ENCODE results near the gene DENND1A. TPM values are rescaled to one million over a fixed set of nuclear protein-coding genes. Genes with fewer than 3 reads are reported as not detected.

Gene DENND1A
- total RNA-seq, 4 donors from 2014 or later, result 19.2 to 26.9 (median 24.0) TPM

- TF ChIP-seq EP300 (IDR thresholded peaks at IDR 0.05) (no peak), CTCF (IDR thresholded peaks at IDR 0.05) (no peak)
- H3K4me1 ChIP-seq, result no peaks in the 10 kb centered on the region
- DNase-seq (ENCODE audit: extremely low spot score), result no peak
- H3K27ac ChIP-seq (replicated peaks in 1 of 4), result no peak overlapping the region
- WGBS, result 81% methylated on average over 2 of the region's 2 CpGs
- H3K9me3 ChIP-seq, result no peaks in the 10 kb centered on the region
- peaks cover 0 to 14% (median 0%) of the 10 kb centered on the region in 4 donors for H3K27me3 ChIP-seq
- intact Hi-C loops (cut with DNase I), result no loop called here
- H3K4me3 ChIP-seq, result no peak overlapping the region
- H3K36me3 ChIP-seq, result no peaks in the 10 kb centered on the region
These were observed 13.7 kb upstream of the DENND1A start for GRCh38 chr9:123943671-123944070.

- Histone ChIP-seq H3K27me3 (peaks cover 0 to 17% (median 0%) of the 10 kb centered on the region in 4 donors), H3K4me1 (no peaks in the 10 kb centered on the region), H3K27ac (replicated peaks in 1 of 4) (no peak overlapping the region), H3K9me3 (no peaks in the 10 kb centered on the region), H3K4me3 (no peak overlapping the region), H3K36me3 (no peaks in the 10 kb centered on the region)
- TF ChIP-seq POLR2A (IDR thresholded peaks at IDR 0.05; ENCODE audit: low read depth) (no peak), EP300 (IDR thresholded peaks at IDR 0.05) (no peak), CTCF (IDR thresholded peaks at IDR 0.05) (no peak), POLR2AphosphoS5 (IDR thresholded peaks at IDR 0.05) (no peak)
- no peak for DNase-seq (ENCODE audit: extremely low spot score)
- intact Hi-C loops (cut with DNase I), result no loop called here
- 85% methylated on average over 8 of the region's 10 CpGs for WGBS
These were observed 12.6 kb upstream of the DENND1A start for GRCh38 chr9:123942542-123942941.

GRCh38 chr9:123941524-123942070, 11.7 kb upstream of the DENND1A start:
- DNase-seq (ENCODE audit: extremely low spot score), result no peak
- H3K4me3 ChIP-seq, result no peak overlapping the region
- intact Hi-C loops (cut with DNase I), result no loop called here
- no peaks in the 10 kb centered on the region for H3K4me1 ChIP-seq
- TF ChIP-seq POLR2A (IDR thresholded peaks at IDR 0.05; ENCODE audit: low read depth) (no peak), CTCF (IDR thresholded peaks at IDR 0.05) (no peak)
- H3K27ac ChIP-seq (replicated peaks in 1 of 4), result no peak overlapping the region
- peaks cover 0 to 21% (median 0%) of the 10 kb centered on the region in 4 donors for H3K27me3 ChIP-seq
- no peaks in the 10 kb centered on the region for H3K9me3 ChIP-seq
- 84% methylated on average over 7 of the region's 7 CpGs for WGBS
- no peaks in the 10 kb centered on the region for H3K36me3 ChIP-seq

- TF ChIP-seq POLR2AphosphoS5 (IDR thresholded peaks at IDR 0.05) (no peak), CTCF (IDR thresholded peaks at IDR 0.05) (no peak), EP300 (IDR thresholded peaks at IDR 0.05) (no peak), POLR2A (IDR thresholded peaks at IDR 0.05; ENCODE audit: low read depth) (no peak)
- 74% methylated on average over 8 of the region's 8 CpGs for WGBS
- H3K9me3 ChIP-seq, result no peaks in the 10 kb centered on the region
- H3K27ac ChIP-seq (replicated peaks in 1 of 4), result no peak overlapping the region
- no peaks in the 10 kb centered on the region for H3K4me1 ChIP-seq
- H3K27me3 ChIP-seq, result peaks cover 0 to 22% (median 0%) of the 10 kb centered on the region in 4 donors
- no peak overlapping the region for H3K4me3 ChIP-seq
- DNase-seq (ENCODE audit: extremely low spot score), result no peak
- H3K36me3 ChIP-seq, result no peaks in the 10 kb centered on the region
- intact Hi-C loops (cut with DNase I), result no loop called here
These were observed 11.0 kb upstream of the DENND1A start for GRCh38 chr9:123940721-123941523.
